K562 (cell line): ENCODE data around the gene POR. TPM values are rescaled to one million over a fixed set of nuclear protein-coding genes. Genes with fewer than 3 reads are reported as not detected.

Experiments
- ATF3 ChIP-seq, 2 experiments: fragments of 450-650 bp in 1 of 2; sonication (generic) in 1 of 2; formaldehyde crosslinking in 1 of 2; IDR thresholded peaks in 1 of 2; conservative IDR thresholded peaks in 1 of 2; 2 replicates each; pipeline versions ENCODE4 v1.6.1 to v1.8.1; 2016 to 2023; ENCODE audit warnings: mild to moderate bottlenecking in 2 of 2, moderate library complexity in 2 of 2, inconsistent platforms in 1 of 2, missing genetic modification reagents in 1 of 2
- CHD2 ChIP-seq: IDR thresholded peaks from 2 replicates; pipeline ENCODE4 v1.6.1; 2011; ENCODE audit warnings: low read depth, low read length
- FUS ChIP-seq: fragments of 200-400 bp; formaldehyde crosslinking; optimal IDR thresholded peaks from 2 replicates; pipeline ENCODE3; 2017; ENCODE audit warnings: low read depth, low read length
- GABPA ChIP-seq: fragments of 200-800 bp; sonication (Bioruptor generic); conservative IDR thresholded peaks from 2 replicates; pipeline ENCODE4 v1.6.1; 2016; ENCODE audit warnings: low read depth, missing genetic modification characterization, missing compliant biosample characterization
- HDAC3 ChIP-seq: fragments of 450-650 bp; IDR thresholded peaks from 2 replicates; pipeline ENCODE4 v1.6.1; 2018; ENCODE audit warnings: borderline replicate concordance, mild to moderate bottlenecking, moderate library complexity; ENCODE audit not compliant: partially characterized antibody
- HNRNPH1 ChIP-seq: fragments of 200-400 bp; formaldehyde crosslinking; optimal IDR thresholded peaks from 2 replicates; pipeline ENCODE3; 2017; ENCODE audit warnings: low read depth, mild to moderate bottlenecking, low read length, moderate library complexity
- HNRNPL ChIP-seq: fragments of 200-400 bp; formaldehyde crosslinking; IDR thresholded peaks from 2 replicates; pipeline ENCODE4 v1.6.1; 2017; ENCODE audit warnings: low read depth, mild to moderate bottlenecking, low read length
- ILF3 ChIP-seq: fragments of 450-650 bp; IDR thresholded peaks from 2 replicates; pipeline ENCODE4 v1.6.1; 2018; ENCODE audit warnings: antibody characterized with exemption, mild to moderate bottlenecking, moderate library complexity, borderline replicate concordance
- MEIS2 ChIP-seq: fragments of 450-650 bp; IDR thresholded peaks from 2 replicates; pipeline ENCODE4 v1.6.1; 2014; ENCODE audit warnings: mild to moderate bottlenecking; ENCODE audit not compliant: partially characterized antibody
- SLC30A9 ChIP-seq: fragments of 250-450 bp; sonication (Bioruptor Pico); IDR thresholded peaks from 2 replicates; pipeline ENCODE4 v1.8.0; 2022; ENCODE audit warnings: mild to moderate bottlenecking, moderate library complexity
- SREBF1 ChIP-seq: fragments of 150-350 bp; IDR thresholded peaks from 2 replicates; pipeline ENCODE4 v1.6.1; 2014; ENCODE audit warnings: antibody characterized with exemption, low read depth, low read length, borderline replicate concordance
- ZBED1 ChIP-seq: IDR thresholded peaks from 2 replicates; pipeline ENCODE4 v1.6.1; 2014
- ZBTB26 ChIP-seq: fragments of 450-650 bp; formaldehyde crosslinking; IDR thresholded peaks from 2 replicates; pipeline ENCODE4 v1.4.0; 2022; ENCODE audit warnings: missing genetic modification characterization
- ZFPM2 ChIP-seq: fragments of 250-450 bp; sonication (Bioruptor Pico); IDR thresholded peaks from 2 replicates; pipeline ENCODE4 v1.5.1; 2022; ENCODE audit warnings: mild to moderate bottlenecking
- ZNF121 ChIP-seq: sonication (generic); formaldehyde crosslinking; conservative IDR thresholded peaks from 2 replicates; pipeline ENCODE4 v1.8.0; 2022; ENCODE audit warnings: missing genetic modification reagents
- ZNF124 ChIP-seq: sonication (generic); formaldehyde crosslinking; IDR thresholded peaks from 2 replicates; pipeline ENCODE4 v1.8.1; 2022; ENCODE audit warnings: missing genetic modification reagents
- ZNF224 ChIP-seq: sonication (generic); formaldehyde crosslinking; IDR thresholded peaks from 2 replicates; pipeline ENCODE4 v1.8.0; 2022; ENCODE audit warnings: mild to moderate bottlenecking, missing genetic modification reagents
- ZNF24 ChIP-seq: fragments of 450-650 bp; IDR thresholded peaks from 2 replicates; pipeline ENCODE4 v1.6.1; 2016
- ZNF274 ChIP-seq: IDR thresholded peaks from 2 replicates; pipeline ENCODE4 v1.6.1; 2011; ENCODE audit warnings: low read depth, mild to moderate bottlenecking, low read length, moderate library complexity, borderline replicate concordance
- ZNF3 ChIP-seq: fragments of 250-450 bp; sonication (Bioruptor Pico); IDR thresholded peaks from 2 replicates; pipeline ENCODE4 v1.5.0; 2021; ENCODE audit warnings: mild to moderate bottlenecking, moderate library complexity
- ZNF395 ChIP-seq: fragments of 200-800 bp; sonication (Bioruptor generic); IDR thresholded peaks from 2 replicates; pipeline ENCODE4 v1.6.1; 2017; ENCODE audit warnings: missing genetic modification characterization, missing compliant biosample characterization
- polyA plus RNA-seq, 8 experiments: library from polyadenylated mRNA; depleted of rRNA in 4 of 8; stranded (reverse) in 5 of 8; unstranded in 3 of 8; fragments of >200 nt; fragmentation: Nextera tagmentation in 2 of 8; fragmentation: Illumina TruSeq in 1 of 8; extraction: Ambion mirVana in 2 of 8; extraction: Trizol in 1 of 8; gene quantifications; 2 replicates each; pipeline versions ENCODE4 v1.2.1 to v1.2.3, GENCODE V29; 2011 to 2014; ENCODE audit warnings: inconsistent platforms in 1 of 8, missing spikeins in 1 of 8
- total RNA-seq, 7 experiments: library from RNA; depleted of rRNA in 6 of 7; stranded (reverse); fragments of >200 nt in 6 of 7; fragmentation: Illumina TruSeq in 2 of 7; extraction: Trizol in 2 of 7; gene quantifications; 2 replicates each; pipeline versions ENCODE4 v1.2.1 to v1.2.3, GENCODE V29; 2011 to 2021; ENCODE audit warnings: low replicate concordance in 1 of 7
- TF ChIP-seq, protein P1 (sequence below): sonication (generic); formaldehyde crosslinking; IDR thresholded peaks from 2 replicates; pipeline ENCODE4 v1.4.0; 2020; ENCODE audit warnings: mild to moderate bottlenecking, missing genetic modification reagents

The POR gene
- total and polyA plus RNA-seq, 9 of the 15 experiments (the other 6 are each of a cell fraction or from before 2014, with no cell fraction given): 4.7 to 142 (median 40.8) TPM

- TF ChIP-seq ZBTB26: no peak
- TF ChIP-seq SREBF1: no peak
- no peak for TF ChIP-seq ZFPM2 (CRISPR knock-in tag)
- TF ChIP-seq ZNF24: no peak; the same call in 1 of the 2 replicates
- TF ChIP-seq ZNF3 (CRISPR knock-in tag): no peak
- TF ChIP-seq ZNF224: no peak
- no peak for TF ChIP-seq CHD2
- TF ChIP-seq MEIS2: peak; percentile 56
- TF ChIP-seq ZNF395 (CRISPR knock-in tag): no peak; the same call in 1 of the 2 replicates
- no peak for TF ChIP-seq ZNF274
- no peak for TF ChIP-seq HDAC3
- peak; percentile 42 for TF ChIP-seq GABPA (tag)
- peak; percentile 66 for TF ChIP-seq ATF3 (IDR thresholded peaks at IDR 0.05)
- TF ChIP-seq ATF3 (CRISPR knock-in tag; conservative IDR thresholded peaks at IDR 0.05): no peak
- TF ChIP-seq HNRNPH1: no peak
- TF ChIP-seq HNRNPL: no peak
- TF ChIP-seq, protein P1, sequence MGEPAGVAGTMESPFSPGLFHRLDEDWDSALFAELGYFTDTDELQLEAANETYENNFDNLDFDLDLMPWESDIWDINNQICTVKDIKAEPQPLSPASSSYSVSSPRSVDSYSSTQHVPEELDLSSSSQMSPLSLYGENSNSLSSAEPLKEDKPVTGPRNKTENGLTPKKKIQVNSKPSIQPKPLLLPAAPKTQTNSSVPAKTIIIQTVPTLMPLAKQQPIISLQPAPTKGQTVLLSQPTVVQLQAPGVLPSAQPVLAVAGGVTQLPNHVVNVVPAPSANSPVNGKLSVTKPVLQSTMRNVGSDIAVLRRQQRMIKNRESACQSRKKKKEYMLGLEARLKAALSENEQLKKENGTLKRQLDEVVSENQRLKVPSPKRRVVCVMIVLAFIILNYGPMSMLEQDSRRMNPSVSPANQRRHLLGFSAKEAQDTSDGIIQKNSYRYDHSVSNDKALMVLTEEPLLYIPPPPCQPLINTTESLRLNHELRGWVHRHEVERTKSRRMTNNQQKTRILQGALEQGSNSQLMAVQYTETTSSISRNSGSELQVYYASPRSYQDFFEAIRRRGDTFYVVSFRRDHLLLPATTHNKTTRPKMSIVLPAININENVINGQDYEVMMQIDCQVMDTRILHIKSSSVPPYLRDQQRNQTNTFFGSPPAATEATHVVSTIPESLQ (CRISPR knock-in tag): no peak
- no peak for TF ChIP-seq ZBED1
- TF ChIP-seq ZNF124 (CRISPR knock-in tag): no peak
- no peak for TF ChIP-seq FUS
- TF ChIP-seq ZNF121 (CRISPR knock-in tag): no peak
- no peak for TF ChIP-seq ILF3
- no peak for TF ChIP-seq SLC30A9 (CRISPR knock-in tag)
Measured at GRCh38 chr7:75945297-75946168, 30.6 kb downstream of the POR start (continued).
